Esophagus (tissue), 2 donors: ENCODE data around the gene HEMGN. TPM values are rescaled to one million over a fixed set of nuclear protein-coding genes. Genes with fewer than 3 reads are reported as not detected.

Experiments
- H3K27ac ChIP-seq, 2 donors: one replicate each; pipeline ENCODE4 v1.5.1; 2013; ENCODE audit warnings: low read depth in 2 of 2, mild to moderate bottlenecking in 2 of 2, inconsistent platforms in 1 of 2, low read length in 1 of 2, moderate library complexity in 1 of 2
- H3K27me3 ChIP-seq, 2 donors: one replicate each; pipeline ENCODE4 v1.6.1; 2013; ENCODE audit warnings: low read length in 2 of 2, control low read depth in 1 of 2, mild to moderate bottlenecking in 1 of 2; ENCODE audit not compliant: insufficient read depth in 2 of 2, control insufficient read depth in 1 of 2
- H3K36me3 ChIP-seq, 2 donors: one replicate each; pipeline ENCODE4 v1.6.1; 2013; ENCODE audit warnings: low read length in 1 of 2; ENCODE audit not compliant: control insufficient read depth in 2 of 2, insufficient read depth in 2 of 2
- H3K4me1 ChIP-seq, 2 donors: one replicate each; pipeline ENCODE4 v1.6.1; 2013; ENCODE audit warnings: low read length in 1 of 2; ENCODE audit not compliant: control insufficient read depth in 2 of 2, insufficient read depth in 2 of 2
- H3K4me3 ChIP-seq, 2 donors: one replicate each; pipeline ENCODE4 v1.5.1; 2013; ENCODE audit warnings: low read length in 2 of 2, mild to moderate bottlenecking in 2 of 2, low read depth in 1 of 2, moderate library complexity in 1 of 2
- H3K9me3 ChIP-seq, 2 donors: one replicate each; pipeline ENCODE4 v1.6.1; 2013; ENCODE audit warnings: mild to moderate bottlenecking in 2 of 2, low read depth in 1 of 2, low read length in 1 of 2, moderate library complexity in 1 of 2; ENCODE audit not compliant: control insufficient read depth in 2 of 2, insufficient read depth in 1 of 2
- WGBS, 2 donors: extraction: QIAGEN DNeasy Blood & Tissue Kit; methylation state at CpG; one replicate each; pipeline ENCODE4 v1.1.7; 2013; 5-methylcytosine and 5-hydroxymethylcytosine counted together
- polyA plus RNA-seq, 2 donors: library from polyadenylated mRNA; stranded (reverse); fragments of 200-250 nt; gene quantifications; one replicate each; pipeline ENCODE4 v1.2.3, GENCODE V29; 2013
- donor health status: healthy with polysubstance abuse.
- donor health status: Bipolar disorder and iron deficiency.

The HEMGN gene
- polyA plus RNA-seq, 2 donors = not detected

DNA sequence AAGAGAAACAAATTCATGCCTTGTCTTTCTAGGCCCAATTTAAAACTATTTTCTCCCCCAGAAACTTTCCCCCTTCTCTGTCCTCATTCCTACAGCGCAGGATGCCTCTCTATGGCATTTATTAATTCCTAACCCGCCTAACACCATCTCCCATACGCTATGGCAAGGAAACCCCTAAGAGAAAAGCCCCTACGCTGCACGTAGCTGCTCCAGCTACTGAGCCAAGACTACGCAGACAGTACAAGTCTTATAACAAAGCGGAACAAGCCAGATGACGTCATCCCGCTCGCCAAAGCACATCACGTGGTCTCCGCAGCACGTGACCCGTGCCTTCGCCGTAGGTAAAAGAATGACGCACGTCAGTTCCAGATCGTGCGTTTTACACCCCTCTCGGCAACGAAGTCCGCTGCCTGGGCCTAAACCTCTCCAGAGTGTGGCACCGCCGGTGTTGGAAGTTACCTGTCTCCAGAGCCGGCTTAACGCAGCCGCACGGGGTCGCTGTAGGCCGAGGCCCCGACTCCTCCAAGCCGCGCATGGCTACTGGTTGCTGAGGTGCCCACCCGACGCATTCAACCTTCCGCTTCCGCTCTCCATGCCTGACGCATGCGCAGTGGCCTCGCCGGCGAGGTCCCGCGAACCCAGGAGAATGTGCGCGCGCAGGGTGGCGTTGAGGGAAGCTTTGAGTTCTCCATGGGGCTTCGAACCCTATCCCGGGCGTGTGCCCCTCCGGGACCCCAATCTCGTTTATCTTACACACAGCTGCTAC, 15.8 kb downstream of the HEMGN start, which contains the start of gene TRMO:
Gene TRMO, minus strand, starts transcription at position 542 of the 766 bp plus-strand sequence. Its CDS starts 7 bp downstream, at position 535.
- H3K4me1 ChIP-seq = no peaks in the 10 kb centered on the region
- WGBS, 2 donors = 0 to 1% methylated on average over 54 of the region's 54 CpGs

DNA sequence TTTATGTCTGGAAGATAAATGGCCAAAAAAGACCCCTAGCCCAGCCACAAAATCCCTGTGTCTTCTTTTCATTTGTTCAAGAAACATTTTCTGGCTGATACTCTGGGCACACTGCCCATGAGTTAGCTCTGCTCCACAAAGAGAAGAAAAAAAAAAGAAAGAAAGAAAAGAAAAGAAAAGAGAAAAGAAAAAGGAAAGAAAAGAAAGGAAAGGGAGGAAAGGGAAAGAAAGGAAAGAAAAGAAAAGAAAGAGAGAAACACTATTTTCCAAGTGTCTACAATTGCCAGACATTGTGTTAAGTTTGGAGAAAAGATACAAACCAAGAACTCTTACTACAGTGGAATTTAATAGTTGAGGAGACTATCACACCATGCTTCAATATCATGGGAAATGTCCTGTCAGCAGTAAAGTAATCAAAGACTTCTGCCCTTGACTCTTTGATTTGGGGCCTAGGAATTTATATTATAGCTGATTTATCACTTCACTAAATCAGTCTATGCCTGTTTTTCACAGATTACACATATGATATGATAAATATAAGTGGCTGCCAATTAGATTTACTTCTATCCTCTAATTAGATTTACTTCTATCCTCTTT, 18.7 kb downstream of the HEMGN start:
- H3K36me3 ChIP-seq = peaks cover 0 to 3% of the 10 kb centered on the region in 2 donors
- no peaks in the 10 kb centered on the region for H3K9me3 ChIP-seq
- no peak overlapping the region for H3K4me3 ChIP-seq
- no peaks in the 10 kb centered on the region for H3K27me3 ChIP-seq
- no peak overlapping the region for H3K27ac ChIP-seq
- H3K4me1 ChIP-seq = no peaks in the 10 kb centered on the region

More for the DNA sequence above, 15.8 kb downstream of the HEMGN start, which contains the start of gene TRMO:
- Histone ChIP-seq H3K4me3 (peak within 1 kb of the TSS; percentile 61 to 69), H3K36me3 (no peaks in the 10 kb centered on the region), H3K9me3 (no peaks in the 10 kb centered on the region), H3K27ac (peak within 1 kb of the TSS; percentile 98 to 100), H3K27me3 (no peaks in the 10 kb centered on the region)

DNA sequence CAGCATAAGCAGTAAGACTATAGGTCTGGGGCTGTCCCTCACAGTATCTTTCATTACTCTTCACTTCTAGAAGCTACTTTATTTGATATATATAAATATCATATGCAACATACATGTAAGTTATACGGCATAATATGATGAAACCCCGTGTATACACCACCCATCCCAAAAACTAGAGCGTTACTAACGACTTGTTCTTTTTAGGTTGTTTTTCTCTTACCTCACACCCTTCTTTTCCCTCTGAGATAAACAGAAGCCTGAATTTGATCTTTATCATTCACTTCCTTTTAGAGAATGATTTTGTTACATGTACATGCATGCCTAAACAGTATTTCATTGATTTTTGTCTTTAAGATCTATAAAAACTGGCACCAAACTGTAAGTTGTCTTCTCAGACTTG, 19.4 kb downstream of the HEMGN start:
- no peaks in the 10 kb centered on the region for H3K9me3 ChIP-seq
- no peaks in the 10 kb centered on the region for H3K4me1 ChIP-seq
- no peak overlapping the region for H3K4me3 ChIP-seq
- H3K27ac ChIP-seq = no peak overlapping the region
- H3K36me3 ChIP-seq = peaks cover 0 to 3% of the 10 kb centered on the region in 2 donors
- H3K27me3 ChIP-seq = no peaks in the 10 kb centered on the region
- WGBS, 2 donors = 68 to 71% methylated on average over 4 of the region's 4 CpGs

DNA sequence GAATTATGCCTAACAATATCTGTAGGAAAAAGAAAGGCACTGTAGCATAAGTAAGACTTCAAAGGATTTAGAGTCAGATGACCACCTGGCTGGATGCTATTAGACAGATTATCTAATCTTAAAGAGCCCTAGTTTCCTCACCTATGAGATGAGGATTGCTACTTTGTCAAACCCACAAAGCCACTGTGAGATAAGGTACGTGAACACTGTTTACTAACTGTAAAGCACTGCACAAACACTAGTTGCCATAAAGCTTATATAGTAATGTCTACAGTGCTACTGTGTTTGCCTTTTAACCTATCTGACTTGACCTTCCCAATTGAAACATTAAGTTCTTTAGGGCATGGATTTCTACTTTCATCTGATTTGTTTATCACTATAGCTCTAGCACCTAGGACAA, 26.0 kb downstream of the HEMGN start:
- no peaks in the 10 kb centered on the region for H3K9me3 ChIP-seq
- 80 to 83% methylated on average over 1 of the region's 1 CpG for WGBS, 2 donors
- H3K27me3 ChIP-seq = no peaks in the 10 kb centered on the region
- H3K36me3 ChIP-seq = peaks cover 11 to 18% of the 10 kb centered on the region in 2 donors
- H3K4me1 ChIP-seq = peaks cover 0 to 5% of the 10 kb centered on the region in 2 donors
- no peak overlapping the region for H3K27ac ChIP-seq
- H3K4me3 ChIP-seq = no peak overlapping the region

DNA sequence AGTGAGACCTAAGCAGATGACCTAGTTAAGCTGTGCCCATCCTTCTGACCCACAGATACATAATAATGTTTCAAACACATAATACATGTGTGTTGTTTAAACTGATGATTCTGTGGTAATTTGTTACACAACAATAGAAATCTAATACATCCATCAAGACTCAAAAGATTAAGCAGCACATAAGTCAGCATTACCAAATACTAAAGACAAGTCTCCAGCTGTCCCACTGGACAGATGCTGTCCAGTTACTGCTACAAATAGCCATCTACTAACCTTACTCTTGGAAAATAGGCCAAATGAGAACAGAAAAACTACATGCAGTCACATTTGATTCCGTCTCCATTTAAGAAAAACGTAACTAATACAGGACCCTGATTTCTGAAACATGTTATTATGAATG, 26.4 kb downstream of the HEMGN start:
- H3K27me3 ChIP-seq = no peaks in the 10 kb centered on the region
- peaks cover 0 to 5% of the 10 kb centered on the region in 2 donors for H3K4me1 ChIP-seq
- H3K9me3 ChIP-seq = no peaks in the 10 kb centered on the region
- no peak overlapping the region for H3K27ac ChIP-seq
- H3K36me3 ChIP-seq = peaks cover 11 to 18% of the 10 kb centered on the region in 2 donors
- H3K4me3 ChIP-seq = no peak overlapping the region
- WGBS, 2 donors = 96 to 98% methylated on average over 2 of the region's 2 CpGs

DNA sequence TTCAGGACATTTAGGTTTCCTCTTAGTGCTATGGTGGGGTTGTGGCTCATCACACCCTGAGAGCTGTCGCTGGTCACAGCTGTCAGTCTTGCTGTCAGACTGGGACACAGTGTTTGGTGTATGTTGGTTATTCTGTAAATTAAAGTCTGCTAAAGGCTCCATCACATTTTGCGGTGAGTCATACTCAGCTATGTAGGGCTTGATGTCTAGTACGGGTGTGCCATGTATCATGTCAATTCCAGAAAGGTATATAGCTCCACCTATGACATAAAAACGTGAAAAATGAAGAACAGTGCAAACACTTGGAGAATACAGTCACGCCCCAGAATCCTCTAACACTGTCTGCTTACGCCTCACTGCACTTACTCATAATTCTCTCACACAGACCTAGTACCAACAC, 27.6 kb downstream of the HEMGN start:
- H3K9me3 ChIP-seq = no peaks in the 10 kb centered on the region
- H3K4me3 ChIP-seq = no peak overlapping the region
- no peaks in the 10 kb centered on the region for H3K27me3 ChIP-seq
- WGBS, 2 donors = 61 to 76% methylated on average over 6 of the region's 6 CpGs
- peaks cover 11 to 18% of the 10 kb centered on the region in 2 donors for H3K36me3 ChIP-seq
- peak overlapping the region in 1 of 2 donors; percentile 58 for H3K27ac ChIP-seq
- H3K4me1 ChIP-seq = peaks cover 0 to 5% of the 10 kb centered on the region in 2 donors

DNA sequence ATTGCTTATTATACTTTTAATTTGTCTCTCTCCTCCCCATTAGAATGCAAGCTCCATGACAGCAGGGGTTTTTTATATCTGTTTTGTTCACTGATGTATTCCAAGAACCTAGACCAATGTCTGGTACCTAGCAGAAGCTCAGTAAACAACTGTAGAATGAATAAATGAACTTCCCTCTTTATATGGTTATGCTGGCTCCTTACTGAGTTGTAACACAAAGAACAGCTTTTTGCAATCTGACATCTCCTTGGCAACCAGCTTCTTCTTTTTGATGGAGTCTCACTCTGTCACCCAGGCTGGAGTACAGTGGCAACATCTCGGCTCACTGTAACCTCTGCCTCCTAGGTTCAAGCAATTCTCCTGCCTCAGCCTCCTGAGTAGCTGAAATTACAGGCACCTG, 29.3 kb downstream of the HEMGN start:
- Histone ChIP-seq H3K27ac (no peak overlapping the region), H3K9me3 (no peaks in the 10 kb centered on the region), H3K4me3 (no peak overlapping the region), H3K36me3 (peaks cover 8 to 20% of the 10 kb centered on the region in 2 donors), H3K27me3 (no peaks in the 10 kb centered on the region), H3K4me1 (peaks cover 0 to 5% of the 10 kb centered on the region in 2 donors)
- 85 to 91% methylated on average over 1 of the region's 1 CpG for WGBS, 2 donors

DNA sequence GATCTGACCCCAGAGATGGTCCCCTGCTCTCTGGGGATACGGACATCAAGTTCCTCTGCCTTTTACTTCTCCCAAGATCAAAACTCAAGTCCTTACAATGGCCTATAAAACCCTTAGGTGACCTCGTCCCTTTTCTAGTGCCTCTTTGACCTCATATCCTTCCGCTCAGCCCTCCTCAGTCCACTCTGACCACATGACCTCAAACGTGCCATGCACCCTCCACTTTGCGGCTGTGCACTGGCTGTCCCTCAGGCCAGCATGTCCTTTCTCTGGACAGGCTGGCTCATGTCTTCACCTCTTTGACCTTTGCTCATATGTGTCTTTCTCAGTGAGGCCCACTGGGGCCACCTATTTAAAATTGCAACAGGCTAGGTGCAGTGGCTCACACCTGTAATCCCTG, 30.3 kb downstream of the HEMGN start:
- no peaks in the 10 kb centered on the region for H3K27me3 ChIP-seq
- H3K4me1 ChIP-seq = peaks cover 0 to 5% of the 10 kb centered on the region in 2 donors
- H3K9me3 ChIP-seq = no peaks in the 10 kb centered on the region
- WGBS, 2 donors = 80 to 81% methylated on average over 5 of the region's 5 CpGs
- H3K4me3 ChIP-seq = no peak overlapping the region
- H3K27ac ChIP-seq = no peak overlapping the region
- peaks cover 6 to 19% of the 10 kb centered on the region in 2 donors for H3K36me3 ChIP-seq

DNA sequence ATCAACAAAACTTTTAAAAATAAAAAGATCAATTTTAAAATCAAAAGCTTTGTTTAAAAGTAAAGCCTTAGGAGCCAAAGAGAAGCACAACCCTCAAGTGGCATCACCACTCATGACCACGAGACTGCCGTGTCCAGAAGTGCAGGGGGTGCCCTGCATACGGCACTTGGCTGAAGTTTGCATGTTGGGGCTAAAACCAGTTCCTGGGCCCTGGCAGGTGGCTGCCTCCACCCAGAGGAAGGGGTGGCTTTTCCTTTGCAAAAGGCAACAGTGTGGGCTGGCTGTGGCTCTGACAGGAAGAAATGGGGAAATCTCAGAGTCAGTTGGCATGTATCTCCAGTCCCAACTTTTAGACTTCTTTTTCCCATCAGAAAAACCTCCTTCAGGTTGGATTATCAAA, 30.9 kb downstream of the HEMGN start:
- Histone ChIP-seq H3K9me3 (no peaks in the 10 kb centered on the region), H3K4me1 (peaks cover 0 to 5% of the 10 kb centered on the region in 2 donors), H3K27me3 (no peaks in the 10 kb centered on the region), H3K27ac (peak overlapping the region in 1 of 2 donors; percentile 47), H3K36me3 (peaks cover 5 to 16% of the 10 kb centered on the region in 2 donors), H3K4me3 (no peak overlapping the region)
- 70 to 71% methylated on average over 3 of the region's 3 CpGs for WGBS, 2 donors
